K562 (cell line): ENCODE measurements around the gene ZNF628. TPM values are rescaled to one million over a fixed set of nuclear protein-coding genes. Genes with fewer than 3 reads are reported as not detected.
A peak's percentile ranks its signal among the peaks of the same experiment; 100 is the strongest.

Source experiments
- AFF4 ChIP-seq: sonication (generic); formaldehyde crosslinking; IDR thresholded peaks from 2 replicates; pipeline ENCODE4 v1.8.0; 2023; ENCODE audit warnings: mild to moderate bottlenecking, missing genetic modification reagents
- ATF7 ChIP-seq: fragments of 450-650 bp; IDR thresholded peaks from 2 replicates; pipeline ENCODE4 v1.7.1; 2014; ENCODE audit warnings: mild to moderate bottlenecking, moderate library complexity
- BHLHE40 ChIP-seq: IDR thresholded peaks from 2 replicates; pipeline ENCODE4 v1.6.1; 2011; ENCODE audit warnings: low read length, improper control_type of control experiment
- CC2D1A ChIP-seq: fragments of 450-650 bp; IDR thresholded peaks from 2 replicates; pipeline ENCODE4 v1.6.1; 2017; ENCODE audit warnings: mild to moderate bottlenecking
- HNRNPH1 ChIP-seq: fragments of 200-400 bp; formaldehyde crosslinking; optimal IDR thresholded peaks from 2 replicates; pipeline ENCODE3; 2017; ENCODE audit warnings: low read depth, mild to moderate bottlenecking, low read length, moderate library complexity
- MTA1 ChIP-seq: fragments of 450-650 bp; IDR thresholded peaks from 2 replicates; pipeline ENCODE4 v1.6.1; 2017; ENCODE audit warnings: borderline replicate concordance
- NRF1 ChIP-seq, 2 experiments: fragments of 450-650 bp; IDR thresholded peaks in 1 of 2; conservative IDR thresholded peaks in 1 of 2; 2 replicates each; pipeline ENCODE4 v1.6.1; 2014; ENCODE audit warnings: mild to moderate bottlenecking in 2 of 2
- RBBP5 ChIP-seq: fragments of 200-600 bp; sonication (generic); IDR thresholded peaks from 2 replicates; pipeline ENCODE4 v1.6.1; 2012; ENCODE audit warnings: borderline replicate concordance, mild to moderate bottlenecking, low read length, control low read depth, inconsistent platforms; ENCODE audit not compliant: insufficient read depth, poor library complexity, severe bottlenecking
- polyA plus RNA-seq, 8 experiments: library from polyadenylated mRNA; depleted of rRNA in 4 of 8; stranded (reverse) in 5 of 8; unstranded in 3 of 8; fragments of >200 nt; fragmentation: Nextera tagmentation in 2 of 8; fragmentation: Illumina TruSeq in 1 of 8; extraction: Ambion mirVana in 2 of 8; extraction: Trizol in 1 of 8; gene quantifications; 2 replicates each; pipeline versions ENCODE4 v1.2.1 to v1.2.3, GENCODE V29; 2011 to 2014; ENCODE audit warnings: inconsistent platforms in 1 of 8, missing spikeins in 1 of 8
- total RNA-seq, 7 experiments: library from RNA; depleted of rRNA in 6 of 7; stranded (reverse); fragments of >200 nt in 6 of 7; fragmentation: Illumina TruSeq in 2 of 7; extraction: Trizol in 2 of 7; gene quantifications; 2 replicates each; pipeline versions ENCODE4 v1.2.1 to v1.2.3, GENCODE V29; 2011 to 2021; ENCODE audit warnings: low replicate concordance in 1 of 7
- TF ChIP-seq, protein P1 (sequence below): sonication (generic); formaldehyde crosslinking; IDR thresholded peaks from 2 replicates; pipeline ENCODE4 v1.8.1; 2023; ENCODE audit warnings: missing genetic modification reagents, mild to moderate bottlenecking, borderline replicate concordance
- TF ChIP-seq, protein P2 (sequence below): sonication (generic); formaldehyde crosslinking; IDR thresholded peaks from 2 replicates; pipeline ENCODE4 v1.8.0; 2022; ENCODE audit warnings: mild to moderate bottlenecking, missing genetic modification reagents

ZNF628 gene
- total and polyA plus RNA-seq, 9 of the 15 experiments (the other 6 are each of a cell fraction or from before 2014, with no cell fraction given): 0.13 to 13.6 (median 2.2) TPM; not detected in 3

GRCh38 chr19:55486971-55487923 lies 10.8 kb downstream of the ZNF628 start (continued):
- 0 out of 2 replicates have a peak, but pooled peaks have one; percentile 36 for TF ChIP-seq AFF4
- TF ChIP-seq RBBP5: no peak
- TF ChIP-seq, protein P1, sequence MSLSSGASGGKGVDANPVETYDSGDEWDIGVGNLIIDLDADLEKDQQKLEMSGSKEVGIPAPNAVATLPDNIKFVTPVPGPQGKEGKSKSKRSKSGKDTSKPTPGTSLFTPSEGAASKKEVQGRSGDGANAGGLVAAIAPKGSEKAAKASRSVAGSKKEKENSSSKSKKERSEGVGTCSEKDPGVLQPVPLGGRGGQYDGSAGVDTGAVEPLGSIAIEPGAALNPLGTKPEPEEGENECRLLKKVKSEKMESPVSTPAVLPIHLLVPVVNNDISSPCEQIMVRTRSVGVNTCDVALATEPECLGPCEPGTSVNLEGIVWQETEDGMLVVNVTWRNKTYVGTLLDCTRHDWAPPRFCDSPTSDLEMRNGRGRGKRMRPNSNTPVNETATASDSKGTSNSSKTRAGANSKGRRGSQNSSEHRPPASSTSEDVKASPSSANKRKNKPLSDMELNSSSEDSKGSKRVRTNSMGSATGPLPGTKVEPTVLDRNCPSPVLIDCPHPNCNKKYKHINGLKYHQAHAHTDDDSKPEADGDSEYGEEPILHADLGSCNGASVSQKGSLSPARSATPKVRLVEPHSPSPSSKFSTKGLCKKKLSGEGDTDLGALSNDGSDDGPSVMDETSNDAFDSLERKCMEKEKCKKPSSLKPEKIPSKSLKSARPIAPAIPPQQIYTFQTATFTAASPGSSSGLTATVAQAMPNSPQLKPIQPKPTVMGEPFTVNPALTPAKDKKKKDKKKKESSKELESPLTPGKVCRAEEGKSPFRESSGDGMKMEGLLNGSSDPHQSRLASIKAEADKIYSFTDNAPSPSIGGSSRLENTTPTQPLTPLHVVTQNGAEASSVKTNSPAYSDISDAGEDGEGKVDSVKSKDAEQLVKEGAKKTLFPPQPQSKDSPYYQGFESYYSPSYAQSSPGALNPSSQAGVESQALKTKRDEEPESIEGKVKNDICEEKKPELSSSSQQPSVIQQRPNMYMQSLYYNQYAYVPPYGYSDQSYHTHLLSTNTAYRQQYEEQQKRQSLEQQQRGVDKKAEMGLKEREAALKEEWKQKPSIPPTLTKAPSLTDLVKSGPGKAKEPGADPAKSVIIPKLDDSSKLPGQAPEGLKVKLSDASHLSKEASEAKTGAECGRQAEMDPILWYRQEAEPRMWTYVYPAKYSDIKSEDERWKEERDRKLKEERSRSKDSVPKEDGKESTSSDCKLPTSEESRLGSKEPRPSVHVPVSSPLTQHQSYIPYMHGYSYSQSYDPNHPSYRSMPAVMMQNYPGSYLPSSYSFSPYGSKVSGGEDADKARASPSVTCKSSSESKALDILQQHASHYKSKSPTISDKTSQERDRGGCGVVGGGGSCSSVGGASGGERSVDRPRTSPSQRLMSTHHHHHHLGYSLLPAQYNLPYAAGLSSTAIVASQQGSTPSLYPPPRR (CRISPR knock-in tag): no peak
- TF ChIP-seq, protein P2, sequence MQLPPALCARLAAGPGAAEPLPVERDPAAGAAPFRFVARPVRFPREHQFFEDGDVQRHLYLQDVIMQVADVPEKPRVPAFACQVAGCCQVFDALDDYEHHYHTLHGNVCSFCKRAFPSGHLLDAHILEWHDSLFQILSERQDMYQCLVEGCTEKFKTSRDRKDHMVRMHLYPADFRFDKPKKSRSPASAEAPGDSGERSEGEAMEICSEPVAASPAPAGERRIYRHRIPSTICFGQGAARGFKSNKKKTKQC (CRISPR knock-in tag): 0 out of 2 replicates have a peak, but pooled peaks have one; percentile 24
- 0 out of 2 replicates have a peak, but pooled peaks have one; percentile 21 for TF ChIP-seq MTA1
- peak in 1 of 2 experiments; percentile 11; a peak in 1 of 4 replicates for TF ChIP-seq NRF1 (conservative IDR thresholded peaks at IDR 0.05 in 1 of 2, IDR thresholded peaks at IDR 0.05 in 1 of 2)
- TF ChIP-seq BHLHE40: peak; percentile 32; the same call in 1 of the 2 replicates
- TF ChIP-seq CC2D1A: no peak
- TF ChIP-seq ATF7: peak; percentile 60
- no peak for TF ChIP-seq HNRNPH1
